Esophagus muscularis mucosa (tissue), 4 donors: ENCODE measurements around the gene C8B. TPM values are rescaled to one million over a fixed set of nuclear protein-coding genes. Genes with fewer than 3 reads are reported as not detected.

Experiments
- DNase-seq: peaks from one replicate; pipeline ENCODE4 v3.0.0-alpha.2; 2017; ENCODE audit errors: extremely low spot score
- H3K27ac ChIP-seq, 4 donors: fragments of 200-600 bp; sonication (generic); replicated peaks in 1 of 4; 1 replicate in 3 of 4; 2 replicates in 1 of 4; pipeline ENCODE4 v1.5.1; 2016 to 2019; ENCODE audit warnings: mild to moderate bottlenecking in 1 of 4
- H3K27me3 ChIP-seq, 4 donors: fragments of 200-600 bp; sonication (generic); one replicate each; pipeline versions ENCODE4 v1.5.1 to v1.6.0; 2016 to 2019
- H3K36me3 ChIP-seq, 4 donors: fragments of 200-600 bp; sonication (generic); one replicate each; pipeline ENCODE4 v1.5.1; 2016 to 2019
- H3K4me1 ChIP-seq, 4 donors: fragments of 200-600 bp; sonication (generic); one replicate each; pipeline ENCODE4 v1.5.1; 2016 to 2019
- H3K4me3 ChIP-seq, 4 donors: fragments of 200-600 bp; sonication (generic); 1 replicate in 2 of 4; 2 replicates in 2 of 4; pipeline ENCODE4 v1.5.1; 2016 to 2019; ENCODE audit warnings: mild to moderate bottlenecking in 4 of 4, moderate library complexity in 1 of 4
- H3K9me3 ChIP-seq, 4 donors: fragments of 200-600 bp; sonication (generic); 1 replicate in 3 of 4; 2 replicates in 1 of 4; pipeline ENCODE4 v1.5.1; 2016 to 2019
- EP300 ChIP-seq: sonication (generic); formaldehyde crosslinking; IDR thresholded peaks from one replicate; pipeline ENCODE4 v1.6.1; 2017; ENCODE audit warnings: antibody characterized with exemption
- POLR2A ChIP-seq: fragments of 450-650 bp; IDR thresholded peaks from one replicate; pipeline ENCODE4 v1.6.1; 2017; ENCODE audit warnings: antibody characterized with exemption, moderate library complexity, mild to moderate bottlenecking, low read depth
- POLR2AphosphoS5 ChIP-seq, 2 donors: sonication (generic); formaldehyde crosslinking; IDR thresholded peaks; one replicate each; pipeline ENCODE4 v1.6.1; 2017; ENCODE audit warnings: antibody characterized with exemption in 2 of 2
- WGBS: methylation state at CpG from one replicate; pipeline ENCODE4 v1.1.5; 2018; 5-methylcytosine and 5-hydroxymethylcytosine counted together
- intact Hi-C: fragments of 100-400 bp; cut with DNase I; formaldehyde crosslinking; loops from one replicate; pipeline ENCODE4 v1.15.1; 2023
- total RNA-seq, 4 donors: library from RNA; depleted of rRNA; stranded (reverse); fragments of >200 nt; gene quantifications; one replicate each; pipeline versions ENCODE4 v1.1.0 to v1.2.1, GENCODE V29; 2016
- TF ChIP-seq, protein P1 (sequence below), 3 experiments: fragments of 200-600 bp in 2 of 3; fragments of 450-650 bp in 1 of 3; sonication (generic) in 2 of 3; IDR thresholded peaks; one replicate each; pipeline ENCODE4 v1.5.1; 2017 to 2019; ENCODE audit warnings: antibody characterized with exemption in 3 of 3, mild to moderate bottlenecking in 2 of 3, moderate library complexity in 1 of 3

Gene C8B
- total RNA-seq, 4 donors from 2014 or later, result not detected

DNA sequence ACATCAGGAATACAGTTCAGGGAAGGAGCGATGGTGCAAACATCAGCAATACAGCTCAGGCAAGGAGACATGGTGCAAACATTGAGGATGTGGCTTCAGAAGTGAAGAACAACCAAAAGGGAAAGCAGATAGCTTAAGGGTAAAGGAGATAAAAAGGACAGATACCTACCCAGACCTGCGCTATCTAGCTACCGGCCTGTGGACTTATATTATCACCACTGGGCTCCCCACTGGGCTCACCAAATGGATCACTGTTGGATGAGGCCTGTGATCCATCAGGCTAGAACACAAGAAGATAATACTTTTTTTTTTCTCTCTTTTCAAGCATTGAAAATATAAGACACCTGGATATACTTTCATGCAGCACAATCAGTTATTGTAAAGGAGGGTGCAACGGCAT lies 44.7 kb upstream of the C8B start:
- Histone ChIP-seq H3K4me3 (no peak overlapping the region), H3K27ac (no peak overlapping the region), H3K36me3 (no peaks in the 10 kb centered on the region), H3K4me1 (peaks cover 0 to 2% (median 0%) of the 10 kb centered on the region in 4 donors), H3K27me3 (no peaks in the 10 kb centered on the region), H3K9me3 (no peaks in the 10 kb centered on the region)
- 91% methylated on average over 4 of the region's 4 CpGs for WGBS
- DNase-seq, result no peak
- intact Hi-C loops, result no loop called here
- TF ChIP-seq, protein P1, sequence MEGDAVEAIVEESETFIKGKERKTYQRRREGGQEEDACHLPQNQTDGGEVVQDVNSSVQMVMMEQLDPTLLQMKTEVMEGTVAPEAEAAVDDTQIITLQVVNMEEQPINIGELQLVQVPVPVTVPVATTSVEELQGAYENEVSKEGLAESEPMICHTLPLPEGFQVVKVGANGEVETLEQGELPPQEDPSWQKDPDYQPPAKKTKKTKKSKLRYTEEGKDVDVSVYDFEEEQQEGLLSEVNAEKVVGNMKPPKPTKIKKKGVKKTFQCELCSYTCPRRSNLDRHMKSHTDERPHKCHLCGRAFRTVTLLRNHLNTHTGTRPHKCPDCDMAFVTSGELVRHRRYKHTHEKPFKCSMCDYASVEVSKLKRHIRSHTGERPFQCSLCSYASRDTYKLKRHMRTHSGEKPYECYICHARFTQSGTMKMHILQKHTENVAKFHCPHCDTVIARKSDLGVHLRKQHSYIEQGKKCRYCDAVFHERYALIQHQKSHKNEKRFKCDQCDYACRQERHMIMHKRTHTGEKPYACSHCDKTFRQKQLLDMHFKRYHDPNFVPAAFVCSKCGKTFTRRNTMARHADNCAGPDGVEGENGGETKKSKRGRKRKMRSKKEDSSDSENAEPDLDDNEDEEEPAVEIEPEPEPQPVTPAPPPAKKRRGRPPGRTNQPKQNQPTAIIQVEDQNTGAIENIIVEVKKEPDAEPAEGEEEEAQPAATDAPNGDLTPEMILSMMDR (IDR thresholded peaks at IDR 0.05), result no peak
- TF ChIP-seq POLR2A (no peak), EP300 (no peak), POLR2AphosphoS5 (IDR thresholded peaks at IDR 0.05) (no peak)

DNA sequence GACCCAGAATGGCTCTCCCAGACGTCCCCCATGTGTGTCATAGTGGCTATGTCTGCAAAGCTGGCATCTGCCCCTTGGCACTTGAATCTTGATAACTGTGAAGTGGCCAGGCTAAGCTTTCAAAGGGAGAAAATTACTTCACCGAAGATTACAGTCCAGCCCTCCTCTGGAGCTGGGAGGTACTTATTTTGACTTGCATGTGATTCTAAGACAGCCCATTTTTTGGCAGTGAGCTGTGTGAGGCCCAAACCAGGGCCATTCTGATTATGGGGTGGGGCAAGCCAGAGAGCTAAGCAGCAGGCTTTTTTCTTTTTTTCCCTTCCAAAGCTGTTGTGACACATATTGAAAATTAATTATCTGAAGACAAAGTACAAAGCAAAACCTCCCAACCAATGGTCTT lies 42.1 kb upstream of the C8B start:
- 68% methylated on average over 2 of the region's 2 CpGs for WGBS
- intact Hi-C loops, result no loop called here

DNA sequence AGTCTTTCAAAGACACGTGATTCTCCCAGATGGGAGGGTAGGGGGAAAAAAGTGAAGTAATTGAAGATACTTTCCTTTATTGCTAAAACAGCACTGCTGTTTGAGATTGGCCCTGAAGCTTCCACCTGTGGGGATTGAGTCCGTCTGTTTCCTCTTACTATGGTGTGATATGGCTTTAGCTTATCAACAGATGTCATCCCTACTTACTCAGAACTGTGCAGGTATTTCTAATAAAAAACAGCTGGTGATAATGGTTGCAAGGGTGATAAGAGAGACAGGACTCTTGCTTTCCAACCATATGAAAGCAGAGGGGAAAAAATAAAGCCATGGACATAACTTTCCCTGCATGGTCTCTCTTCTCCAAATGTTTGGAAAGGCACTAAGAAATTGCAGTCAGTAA lies 41.7 kb upstream of the C8B start:
- Histone ChIP-seq H3K4me1 (peaks cover 0 to 2% (median 0%) of the 10 kb centered on the region in 4 donors), H3K36me3 (no peaks in the 10 kb centered on the region), H3K27ac (no peak overlapping the region), H3K4me3 (no peak overlapping the region), H3K9me3 (no peaks in the 10 kb centered on the region), H3K27me3 (no peaks in the 10 kb centered on the region)
- DNase-seq, result no peak
- intact Hi-C loops, result no loop called here
- 76% methylated on average over 2 of the region's 2 CpGs for WGBS
- TF ChIP-seq POLR2A, result no peak
- no peak for TF ChIP-seq EP300
- TF ChIP-seq, protein P1 (IDR thresholded peaks at IDR 0.05), result no peak
- TF ChIP-seq POLR2AphosphoS5 (IDR thresholded peaks at IDR 0.05), result no peak

More for the DNA sequence above, 42.1 kb upstream of the C8B start:
- Histone ChIP-seq H3K27ac (no peak overlapping the region), H3K36me3 (no peaks in the 10 kb centered on the region), H3K27me3 (no peaks in the 10 kb centered on the region), H3K4me3 (no peak overlapping the region), H3K9me3 (no peaks in the 10 kb centered on the region), H3K4me1 (peaks cover 0 to 2% (median 0%) of the 10 kb centered on the region in 4 donors)
- no peak for TF ChIP-seq POLR2A
- TF ChIP-seq, protein P1 (IDR thresholded peaks at IDR 0.05), result no peak
- TF ChIP-seq EP300, result no peak
- TF ChIP-seq POLR2AphosphoS5 (IDR thresholded peaks at IDR 0.05), result no peak
- no peak for DNase-seq

DNA sequence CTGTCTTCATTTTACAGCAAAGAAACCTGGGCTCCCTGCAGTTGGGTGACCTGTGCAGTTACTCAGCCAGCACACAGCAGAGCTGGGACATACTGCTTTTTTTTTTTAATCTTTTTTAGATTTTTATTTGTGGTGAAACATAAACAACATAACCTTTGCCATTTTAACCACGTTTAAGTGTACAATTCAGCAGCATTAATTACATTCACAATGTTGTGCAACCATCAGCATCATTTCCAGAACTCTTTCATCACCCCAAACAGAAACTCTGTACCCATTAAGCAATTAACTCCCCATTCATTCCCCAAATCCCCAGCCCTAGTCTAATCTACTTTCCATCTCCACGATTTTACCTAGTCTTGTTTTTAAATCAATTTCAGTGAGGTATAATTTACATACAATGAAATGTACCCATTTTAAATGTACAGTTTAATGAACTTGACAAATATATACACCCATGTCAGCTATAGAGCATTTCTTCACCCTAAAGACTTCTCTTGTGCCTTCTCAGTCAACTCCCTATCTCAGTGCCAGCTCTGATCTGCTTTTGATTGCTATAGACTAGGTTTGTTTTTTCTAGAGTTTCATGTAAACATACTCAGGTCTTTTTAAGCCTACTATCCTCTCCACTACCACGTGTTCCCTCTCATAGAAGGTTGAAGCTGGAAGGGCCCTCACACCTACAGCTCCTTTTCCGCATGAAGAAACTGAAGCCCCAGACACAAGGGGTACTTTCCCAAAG lies 37.8 kb upstream of the C8B start:
- no peak for DNase-seq
- Histone ChIP-seq H3K9me3 (no peaks in the 10 kb centered on the region), H3K4me3 (no peak overlapping the region), H3K27ac (no peak overlapping the region), H3K4me1 (no peaks in the 10 kb centered on the region), H3K36me3 (no peaks in the 10 kb centered on the region), H3K27me3 (no peaks in the 10 kb centered on the region)
- intact Hi-C loops, result no loop called here
- WGBS, result 57% methylated on average over 4 of the region's 4 CpGs
- no peak for TF ChIP-seq POLR2A
- no peak for TF ChIP-seq EP300
- no peak for TF ChIP-seq POLR2AphosphoS5 (IDR thresholded peaks at IDR 0.05)
- TF ChIP-seq, protein P1 (IDR thresholded peaks at IDR 0.05), result no peak
